OCI-LY7 (cell line): ENCODE results near the gene GMEB2. TPM values are rescaled to one million over a fixed set of nuclear protein-coding genes. Genes with fewer than 3 reads are reported as not detected.

ENCODE experiments used
- BruUV-seq: library from RNA; stranded (reverse); fragments of 400-500 nt; replicated peaks from 2 replicates; lab custom pipeline; 2021; lab: Mats Ljungman, UMichigan
- CTCF ChIA-PET: fragments of 300-600 bp; sonication (Branson Sonifier 250); formaldehyde crosslinking; loops from one replicate; lab custom pipeline; 2022; ENCODE audit warnings: antibody characterized with exemption; ENCODE audit not compliant: unreplicated experiment; lab: Charles Lee
- POLR2A ChIA-PET: fragments of 300-600 bp; sonication (Branson Sonifier 250); formaldehyde crosslinking; loops from one replicate; lab custom pipeline; 2022; ENCODE audit warnings: antibody characterized with exemption; lab: Charles Lee
- DNase-seq: peaks from one replicate; pipeline ENCODE4 v3.0.0-alpha.2; 2015; ENCODE audit warnings: low spot score
- H2AFZ ChIP-seq: fragments of 200-600 bp; sonication (generic), shearing (Covaris generic); 2 replicates; pipeline ENCODE4 v1.6.1; 2014; ENCODE audit warnings: mild to moderate bottlenecking, antibody characterized with exemption, low read length, moderate library complexity
- H3K27ac ChIP-seq: fragments of 200-600 bp; sonication (generic); 2 replicates; pipeline ENCODE4 v1.5.1; 2014; ENCODE audit warnings: mixed run types, low read depth, mild to moderate bottlenecking, moderate library complexity, low read length, inconsistent platforms; ENCODE audit not compliant: poor library complexity, severe bottlenecking
- H3K36me3 ChIP-seq: fragments of 200-600 bp; sonication (generic); 2 replicates; pipeline ENCODE4 v1.6.1; 2014; ENCODE audit warnings: mild to moderate bottlenecking, antibody characterized with exemption, low read length, moderate library complexity, mixed read lengths; ENCODE audit not compliant: insufficient read depth
- H3K4me1 ChIP-seq: fragments of 200-600 bp; sonication (generic); 2 replicates; pipeline ENCODE4 v1.5.1; 2014; ENCODE audit warnings: mild to moderate bottlenecking, low read length; ENCODE audit not compliant: insufficient read depth, poor library complexity, severe bottlenecking
- H3K4me2 ChIP-seq: fragments of 200-600 bp; sonication (generic); 2 replicates; pipeline ENCODE4 v1.6.1; 2014; ENCODE audit warnings: mild to moderate bottlenecking, low read length
- H3K4me3 ChIP-seq: fragments of 200-600 bp; sonication (generic); 2 replicates; pipeline ENCODE4 v1.5.1; 2014; ENCODE audit warnings: mild to moderate bottlenecking, low read depth, low read length; ENCODE audit not compliant: poor library complexity, severe bottlenecking
- H3K79me2 ChIP-seq: fragments of 200-600 bp; sonication (generic); 2 replicates; pipeline ENCODE4 v1.6.1; 2016; ENCODE audit warnings: low read depth, mild to moderate bottlenecking, low read length, moderate library complexity, mixed read lengths; ENCODE audit not compliant: insufficient read depth
- H3K9me2 ChIP-seq: fragments of 200-600 bp; sonication (generic); 2 replicates; pipeline ENCODE4 v1.6.1; 2016; ENCODE audit warnings: mild to moderate bottlenecking, low read length, mixed read lengths; ENCODE audit not compliant: insufficient read depth
- H3K9me3 ChIP-seq: fragments of 200-600 bp; sonication (generic); 2 replicates; pipeline ENCODE4 v1.6.1; 2014; ENCODE audit warnings: mild to moderate bottlenecking, mixed run types, low read length, mixed read lengths
- H4K20me1 ChIP-seq: fragments of 200-600 bp; sonication (generic); 2 replicates; pipeline ENCODE4 v1.6.1; 2014; ENCODE audit warnings: mild to moderate bottlenecking, antibody characterized with exemption, low read length, moderate library complexity, mixed read lengths; ENCODE audit not compliant: insufficient read depth
- EZH2phosphoT487 ChIP-seq: fragments of 200-600 bp; sonication (generic); IDR thresholded peaks from 2 replicates; pipeline ENCODE4 v1.6.1; 2018; ENCODE audit warnings: low read depth, borderline replicate concordance, mild to moderate bottlenecking, mixed run types, antibody characterized with exemption, low read length, moderate library complexity, mixed read lengths
- intact Hi-C: fragments of 100-400 bp; cut with micrococcal nuclease; formaldehyde crosslinking; loops from one replicate; pipeline ENCODE4 v1.10.0; 2022; ENCODE audit not compliant: unreplicated experiment
- total RNA-seq, 2 experiments: library from RNA; depleted of rRNA in 1 of 2; stranded (reverse); fragments of >200 nt in 1 of 2; shearing (Covaris generic) in 1 of 2; gene quantifications; 2 replicates each; pipeline ENCODE4 v1.2.3, GENCODE V29; 2014 to 2022
- TF ChIP-seq, protein P1 (sequence below): fragments of 200-600 bp; sonication (generic); conservative IDR thresholded peaks from 2 replicates; pipeline ENCODE4 v1.5.1; 2014; ENCODE audit warnings: mild to moderate bottlenecking, antibody characterized with exemption, low read length, moderate library complexity, mixed read lengths

GMEB2 gene
- total RNA-seq, 2 experiments from 2014 or later = 15.6 TPM

DNA sequence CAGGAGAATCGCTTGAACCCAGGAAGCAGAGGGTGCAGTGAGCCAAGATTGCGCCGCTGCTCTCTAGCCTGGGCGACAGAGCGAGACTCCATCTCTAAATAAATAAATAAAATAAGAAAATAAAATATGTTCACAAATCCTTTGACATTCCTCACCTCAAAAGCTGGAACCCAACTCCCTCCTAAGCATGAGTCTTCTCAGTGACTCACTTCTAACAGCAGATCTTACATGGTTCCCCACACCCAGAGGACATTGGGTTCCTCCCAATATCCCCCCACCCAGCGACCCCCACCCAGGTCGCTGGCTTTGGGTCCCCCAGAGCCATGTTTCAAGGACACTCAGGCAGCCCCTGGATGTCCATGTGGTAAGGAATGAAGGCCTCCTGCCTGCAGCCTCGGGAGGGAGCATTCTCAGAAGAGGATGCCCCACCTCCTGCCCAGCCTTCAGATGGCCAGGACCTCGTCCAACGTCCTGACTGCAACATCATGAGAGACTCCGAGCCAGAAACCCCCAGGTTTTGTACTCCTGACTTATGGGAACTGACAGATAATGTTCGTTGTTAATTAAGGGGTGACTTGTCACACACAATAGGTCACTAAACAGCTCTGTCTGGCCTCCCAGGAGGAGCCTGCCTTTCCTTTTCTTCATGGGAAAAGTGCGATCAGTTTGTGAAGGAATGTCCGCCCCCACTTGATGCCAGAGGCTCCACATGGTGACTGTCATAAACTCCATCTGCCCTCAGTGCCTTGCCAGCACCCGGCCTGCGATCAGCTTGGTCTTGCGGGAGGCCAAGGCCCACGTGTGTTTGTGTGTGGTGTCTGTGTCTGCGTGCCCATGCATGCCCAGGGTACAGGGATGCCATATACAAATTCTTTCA, 10.1 kb upstream of the GMEB2 start:
- Histone ChIP-seq H4K20me1 (no peaks in the 10 kb centered on the region), H3K27ac (no peak overlapping the region), H3K4me1 (peaks cover 34% of the 10 kb centered on the region), H3K79me2 (no peaks in the 10 kb centered on the region), H3K36me3 (no peaks in the 10 kb centered on the region), H3K4me3 (no peak overlapping the region), H2AFZ (no peak overlapping the region), H3K9me2 (no peaks in the 10 kb centered on the region), H3K9me3 (no peaks in the 10 kb centered on the region), H3K4me2 (no peak overlapping the region)
- ChIA-PET CTCF (no interaction called here), POLR2A (interaction anchor here (2.4 kb wide), 1 partner anchor 10 kb away, joined by 11 read pairs; the partner anchor contains the start of gene GMEB2)
- no TSS peak for BruUV-seq
- no peak for TF ChIP-seq EZH2phosphoT487
- TF ChIP-seq, protein P1, sequence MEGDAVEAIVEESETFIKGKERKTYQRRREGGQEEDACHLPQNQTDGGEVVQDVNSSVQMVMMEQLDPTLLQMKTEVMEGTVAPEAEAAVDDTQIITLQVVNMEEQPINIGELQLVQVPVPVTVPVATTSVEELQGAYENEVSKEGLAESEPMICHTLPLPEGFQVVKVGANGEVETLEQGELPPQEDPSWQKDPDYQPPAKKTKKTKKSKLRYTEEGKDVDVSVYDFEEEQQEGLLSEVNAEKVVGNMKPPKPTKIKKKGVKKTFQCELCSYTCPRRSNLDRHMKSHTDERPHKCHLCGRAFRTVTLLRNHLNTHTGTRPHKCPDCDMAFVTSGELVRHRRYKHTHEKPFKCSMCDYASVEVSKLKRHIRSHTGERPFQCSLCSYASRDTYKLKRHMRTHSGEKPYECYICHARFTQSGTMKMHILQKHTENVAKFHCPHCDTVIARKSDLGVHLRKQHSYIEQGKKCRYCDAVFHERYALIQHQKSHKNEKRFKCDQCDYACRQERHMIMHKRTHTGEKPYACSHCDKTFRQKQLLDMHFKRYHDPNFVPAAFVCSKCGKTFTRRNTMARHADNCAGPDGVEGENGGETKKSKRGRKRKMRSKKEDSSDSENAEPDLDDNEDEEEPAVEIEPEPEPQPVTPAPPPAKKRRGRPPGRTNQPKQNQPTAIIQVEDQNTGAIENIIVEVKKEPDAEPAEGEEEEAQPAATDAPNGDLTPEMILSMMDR = no peak
- no peak for DNase-seq
- intact Hi-C loops = no loop called here

DNA sequence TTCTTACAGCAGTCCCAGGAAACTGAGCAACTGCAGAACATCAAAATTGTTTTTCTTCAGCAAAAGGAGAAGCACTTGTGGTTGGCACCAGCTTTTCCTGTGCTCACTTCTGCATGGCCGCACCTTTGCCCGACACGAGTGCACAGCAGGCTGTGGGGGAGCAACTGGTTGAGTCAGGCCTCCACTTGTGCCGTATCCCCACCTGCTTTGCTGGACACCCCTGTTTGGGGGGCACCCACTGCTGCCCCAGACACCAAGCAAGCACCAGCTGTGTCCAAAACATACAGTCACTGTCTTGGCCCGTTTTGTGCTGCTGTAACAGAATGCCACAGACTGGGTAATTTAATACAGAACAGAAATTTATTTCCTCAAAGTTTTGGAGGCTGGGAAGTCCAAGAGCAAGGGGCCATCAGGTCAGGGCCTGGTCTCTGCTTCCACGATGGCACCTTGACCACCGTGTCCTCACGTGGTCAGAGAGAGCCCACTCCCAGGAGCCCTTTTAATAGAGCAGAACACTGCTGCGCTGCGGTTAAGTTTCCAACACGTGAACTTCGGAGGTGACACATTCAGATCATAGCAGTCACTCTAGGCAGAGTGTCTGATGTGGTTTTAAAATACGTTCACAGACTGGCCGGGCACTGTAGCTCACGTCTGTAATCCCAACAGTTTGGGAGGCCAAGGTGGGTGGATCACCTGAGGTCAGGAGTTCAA, 8.7 kb upstream of the GMEB2 start:
- CTCF ChIA-PET = no interaction called here
- peak; percentile 61 for DNase-seq

More for the DNA sequence above, 8.7 kb upstream of the GMEB2 start:
- POLR2A ChIA-PET = no interaction called here
- no peaks in the 10 kb centered on the region for H3K36me3 ChIP-seq
- BruUV-seq = no TSS peak
- H3K4me2 ChIP-seq = peak overlapping the region; percentile 52; the same call in 1 of the 2 replicates
- no peaks in the 10 kb centered on the region for H3K9me2 ChIP-seq
- peak overlapping the region; percentile 88 for H2AFZ ChIP-seq
- H3K4me3 ChIP-seq = no peak overlapping the region
- no peaks in the 10 kb centered on the region for H4K20me1 ChIP-seq
- H3K27ac ChIP-seq = peak overlapping the region; percentile 55
- peaks cover 32% of the 10 kb centered on the region for H3K4me1 ChIP-seq
- intact Hi-C loops = no loop called here
- no peaks in the 10 kb centered on the region for H3K9me3 ChIP-seq
- TF ChIP-seq, protein P1 = no peak
- no peak for TF ChIP-seq EZH2phosphoT487
- H3K79me2 ChIP-seq = no peaks in the 10 kb centered on the region
